GM11168 (cell line): ENCODE results near the gene CCDC57.

ENCODE experiments used
- in situ Hi-C: fragments of 300-500 bp; cut with MboI; formaldehyde crosslinking; loops from one replicate; pipeline ENCODE4 v1.12.0; 2022; ENCODE audit warnings: low sequenced_read_pairs; ENCODE audit not compliant: unreplicated experiment

CCDC57 gene

GRCh38 chr17:82161216-82161615 lies 51.4 kb downstream of the CCDC57 start:
- in situ Hi-C loops, result no loop called here

GRCh38 chr17:82160075-82160474 lies 52.6 kb downstream of the CCDC57 start:
- in situ Hi-C loops, result no loop called here

GRCh38 chr17:82158825-82159224 lies 53.8 kb downstream of the CCDC57 start:
- in situ Hi-C loops, result no loop called here

DNA sequence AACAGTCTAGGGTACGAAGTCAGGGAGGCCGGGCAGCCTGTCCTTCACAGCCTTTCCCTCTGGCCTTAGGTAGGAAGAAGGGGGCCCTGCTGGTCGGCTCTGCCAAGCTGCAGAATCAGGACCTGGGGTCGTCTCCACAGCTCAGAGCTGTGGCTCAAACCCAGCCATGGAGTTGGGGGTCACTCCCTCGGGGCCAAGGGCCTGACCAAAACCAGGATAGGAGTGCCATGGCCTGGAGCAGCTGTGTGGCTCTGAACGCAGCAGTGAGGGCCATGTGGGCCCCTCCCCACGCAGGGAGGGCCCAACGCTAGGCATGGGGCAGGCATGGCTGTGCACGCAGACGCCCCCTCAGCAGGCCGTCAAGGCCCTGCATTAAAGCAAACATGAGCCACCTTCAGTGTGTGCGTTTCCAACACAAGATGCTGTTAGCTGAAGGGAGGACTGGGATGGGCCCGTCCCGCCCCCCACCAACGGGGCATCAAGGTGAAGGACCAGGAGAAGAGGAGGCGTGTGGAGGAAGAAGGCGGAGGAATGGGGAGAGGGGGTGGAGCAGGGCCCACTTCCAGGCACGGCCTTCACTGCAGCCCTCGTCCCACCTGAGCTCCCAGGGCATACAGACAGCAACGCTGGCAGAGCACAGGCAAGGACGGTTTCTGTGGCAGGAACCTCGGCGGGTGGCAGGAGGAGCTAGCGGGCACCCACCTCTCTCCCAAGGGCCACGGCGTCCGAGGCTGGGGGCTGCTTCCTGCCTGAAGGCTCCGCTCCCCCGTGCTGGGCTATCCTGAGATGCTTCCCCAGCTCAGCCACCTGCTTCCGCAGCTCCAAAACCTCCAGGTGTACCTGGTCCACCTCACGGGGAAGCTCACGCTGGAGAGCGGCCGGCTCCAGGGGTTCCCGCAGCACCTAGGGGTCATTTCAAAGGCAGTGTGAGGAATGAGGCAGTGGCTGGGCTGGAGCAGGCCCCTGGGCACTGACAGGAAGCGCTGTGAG lies 55.3 kb downstream of the CCDC57 start:
- in situ Hi-C loops, result no loop called here

GRCh38 chr17:82156284-82156925 lies 56.2 kb downstream of the CCDC57 start:
- in situ Hi-C loops, result no loop called here

DNA sequence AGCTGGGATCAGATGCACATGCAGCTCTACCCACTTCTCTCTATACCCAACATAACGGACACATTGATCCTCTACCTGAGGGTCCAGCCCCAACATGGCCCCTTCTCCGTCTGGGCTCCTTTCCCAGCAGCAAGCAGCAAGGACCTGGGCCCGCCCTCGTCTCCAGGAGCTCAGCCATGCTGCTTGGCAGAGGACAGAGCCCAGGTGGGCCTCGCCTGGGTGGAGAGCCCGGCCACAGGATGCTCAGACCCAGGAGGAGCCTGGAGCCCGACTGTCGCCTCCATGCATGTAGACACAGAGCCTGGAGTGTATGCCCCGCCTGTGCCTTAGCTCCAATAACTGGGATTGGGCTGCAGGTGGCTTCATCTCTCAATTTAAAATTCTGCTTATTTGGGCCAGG lies 57.0 kb downstream of the CCDC57 start:
- in situ Hi-C loops, result no loop called here

GRCh38 chr17:82154881-82155331 lies 57.7 kb downstream of the CCDC57 start:
- in situ Hi-C loops, result no loop called here

DNA sequence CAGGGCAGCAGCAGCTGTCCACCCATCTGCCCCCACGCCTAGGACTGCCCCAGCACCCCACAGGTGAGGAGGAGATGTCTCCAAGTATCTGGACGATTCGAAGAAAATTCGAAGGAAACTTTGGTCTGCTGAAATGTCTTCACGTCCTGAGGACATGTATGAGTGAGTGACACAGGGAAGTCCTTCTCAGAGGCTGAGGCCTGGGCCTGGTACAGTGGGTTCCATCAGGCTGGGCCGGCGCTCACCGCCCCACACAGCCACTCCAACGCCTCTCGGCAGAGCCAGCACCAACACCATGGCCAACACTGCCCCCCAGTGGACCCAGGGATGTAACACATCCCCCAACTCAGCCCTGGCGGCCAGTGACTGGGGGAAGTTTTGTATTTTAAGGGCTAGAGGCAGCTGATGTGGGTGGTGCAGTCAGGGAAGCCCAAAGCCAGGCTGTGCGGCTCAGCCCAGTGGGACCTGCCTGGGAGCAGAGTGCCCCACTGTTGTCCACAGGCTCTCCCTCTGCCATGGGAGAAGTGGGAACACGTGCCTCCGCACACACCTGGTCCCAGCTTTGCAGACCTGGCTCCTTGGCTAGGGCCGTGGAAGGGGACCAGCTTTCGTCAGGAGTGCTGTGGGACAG lies 58.8 kb downstream of the CCDC57 start:
- in situ Hi-C loops, result no loop called here

- in situ Hi-C loops, result no loop called here
Observed at GRCh38 chr17:82153295-82153691, 59.3 kb downstream of the CCDC57 start.

DNA sequence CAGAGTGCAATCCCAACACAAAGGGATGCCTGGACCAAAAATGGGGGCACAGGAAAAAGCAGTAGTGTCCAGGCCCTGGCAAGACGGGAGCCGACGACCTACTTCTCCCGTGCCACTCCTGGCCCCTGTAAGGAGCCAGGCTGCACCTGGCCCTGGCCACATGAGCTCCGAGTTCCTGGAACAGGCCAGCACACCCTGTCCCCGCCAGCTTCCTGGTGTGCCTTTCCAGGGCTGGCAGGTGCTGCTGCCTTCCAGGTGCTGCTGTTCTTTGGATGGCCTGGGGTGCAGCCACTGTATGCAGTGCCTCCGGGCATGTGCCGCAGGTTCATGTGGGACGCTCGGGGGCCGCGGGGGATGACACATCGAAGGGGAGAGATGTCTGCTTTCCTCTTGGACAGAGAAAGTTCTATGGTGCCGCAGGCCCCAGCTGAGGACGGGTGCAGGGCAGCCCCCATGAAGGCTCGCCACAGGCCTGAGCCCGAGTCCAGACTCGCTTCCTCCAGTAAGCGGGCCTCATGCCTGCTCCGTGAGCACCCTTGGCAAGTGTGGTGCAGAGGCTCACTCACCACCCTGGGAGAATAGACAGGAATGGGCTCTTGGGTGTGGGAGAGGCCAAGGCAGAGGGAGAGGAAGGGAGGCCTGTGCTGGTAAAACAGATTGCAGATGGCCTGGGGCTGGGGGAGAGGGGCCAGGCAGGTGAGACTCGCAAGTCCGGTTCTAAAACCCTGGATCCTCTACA lies 59.9 kb downstream of the CCDC57 start:
- in situ Hi-C loops, result no loop called here

GRCh38 chr17:82152114-82152513 lies 60.5 kb downstream of the CCDC57 start:
- in situ Hi-C loops, result no loop called here

- in situ Hi-C loops, result no loop called here
Observed at GRCh38 chr17:82151106-82151957, 61.3 kb downstream of the CCDC57 start.

DNA sequence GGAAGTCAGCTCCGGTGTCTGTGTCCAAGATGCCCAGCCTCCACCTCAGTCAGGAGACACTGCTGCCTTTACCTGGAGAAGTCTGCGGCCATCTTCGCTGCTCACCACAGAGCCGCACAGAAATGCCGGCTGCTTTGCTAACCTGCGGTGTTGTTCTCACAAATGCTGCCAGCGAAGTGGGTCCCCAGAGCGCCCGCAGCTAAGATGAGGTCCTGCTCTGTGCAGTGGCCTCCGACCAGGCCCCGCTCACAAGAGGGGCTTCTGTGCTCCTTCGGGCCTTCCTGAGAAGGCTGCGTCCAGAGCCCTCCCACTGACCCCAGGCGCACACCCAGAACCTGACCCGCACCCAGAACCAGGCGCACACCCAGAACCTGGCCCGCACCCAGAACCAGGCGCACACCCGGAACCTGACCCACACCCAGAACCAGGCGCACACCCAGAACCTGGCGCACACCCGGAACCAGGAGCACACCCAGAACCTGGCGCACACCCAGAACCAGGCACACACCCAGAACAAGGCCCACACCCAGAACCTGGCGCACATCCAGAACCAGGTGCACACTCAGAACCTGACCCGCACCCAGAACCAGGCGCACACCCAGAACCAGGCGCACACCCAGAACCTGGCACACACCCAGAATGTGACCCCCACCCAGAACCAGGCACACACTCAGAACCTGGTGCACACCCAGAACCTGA lies 63.1 kb downstream of the CCDC57 start:
- in situ Hi-C loops, result no loop called here

DNA sequence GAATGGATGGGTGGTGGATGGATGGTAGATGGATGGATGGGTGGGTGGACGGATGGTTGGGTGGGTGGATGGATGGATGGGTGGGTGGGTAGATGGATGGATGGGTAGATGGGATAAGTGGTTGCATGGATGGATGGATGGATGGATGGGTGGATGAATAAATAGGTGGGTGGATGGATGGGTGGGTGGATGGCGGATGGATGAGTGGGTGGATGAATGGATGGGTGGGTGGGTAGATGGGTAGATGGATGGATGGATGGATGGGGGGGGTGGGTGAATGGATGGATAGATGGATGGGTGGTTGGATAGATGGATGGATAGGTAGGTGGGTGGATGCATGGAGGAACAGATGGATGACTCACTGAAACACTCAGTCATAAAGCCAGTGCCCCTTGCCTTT lies 63.6 kb downstream of the CCDC57 start:
- in situ Hi-C loops, result no loop called here

DNA sequence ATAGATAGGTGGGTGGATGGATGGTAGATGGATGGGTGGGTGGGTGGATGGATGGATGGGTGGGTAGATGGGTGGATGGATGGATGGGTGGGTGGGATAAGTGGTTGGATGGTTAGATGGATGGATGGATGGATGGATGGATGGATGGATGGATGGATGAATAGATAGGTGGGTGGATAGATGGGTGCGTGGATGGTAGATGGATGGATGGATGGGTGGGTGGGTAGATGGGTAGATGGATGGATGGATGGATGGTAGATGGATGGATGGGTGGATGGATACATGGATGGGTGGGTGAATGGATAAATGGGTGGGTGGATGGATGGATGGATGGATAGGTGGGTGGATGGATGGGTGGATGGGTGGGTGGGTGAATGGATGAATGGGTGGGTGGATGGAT lies 64.6 kb downstream of the CCDC57 start:
- in situ Hi-C loops, result no loop called here

- in situ Hi-C loops, result no loop called here
Observed at GRCh38 chr17:82146663-82147654, 65.7 kb downstream of the CCDC57 start.

- in situ Hi-C loops, result no loop called here
Observed at GRCh38 chr17:82145550-82146155, 67.0 kb downstream of the CCDC57 start.
